GM23248 (cell line): ENCODE measurements around the gene ST6GALNAC3. TPM values are rescaled to one million over a fixed set of nuclear protein-coding genes. Genes with fewer than 3 reads are reported as not detected.

Source experiments
- DNase-seq: peaks from one replicate; pipeline ENCODE4 v3.0.0-alpha.2; 2015
- H2AFZ ChIP-seq: fragments of 200-600 bp; sonication (generic); 2 replicates; pipeline ENCODE4 v1.6.1; 2016; ENCODE audit warnings: antibody characterized with exemption
- H3F3A ChIP-seq: fragments of 200-600 bp; sonication (generic); 2 replicates; pipeline ENCODE4 v1.6.1; 2016; ENCODE audit warnings: mild to moderate bottlenecking, antibody characterized with exemption, mixed run types; ENCODE audit not compliant: insufficient read depth
- H3K27ac ChIP-seq: fragments of 200-600 bp; sonication (generic); 2 replicates; pipeline ENCODE4 v1.5.1; 2016; ENCODE audit warnings: mild to moderate bottlenecking
- H3K27me3 ChIP-seq: fragments of 200-600 bp; sonication (generic); replicated peaks from 2 replicates; pipeline ENCODE4 v1.6.1; 2016; ENCODE audit warnings: mild to moderate bottlenecking; ENCODE audit not compliant: insufficient read depth
- H3K36me3 ChIP-seq: fragments of 200-600 bp; sonication (generic); 2 replicates; pipeline ENCODE4 v1.6.1; 2016; ENCODE audit warnings: low read depth, mild to moderate bottlenecking
- H3K4me1 ChIP-seq: fragments of 200-600 bp; sonication (generic); 2 replicates; pipeline ENCODE4 v1.6.1; 2016; ENCODE audit warnings: mild to moderate bottlenecking; ENCODE audit not compliant: insufficient read depth
- H3K4me2 ChIP-seq: fragments of 200-600 bp; sonication (generic); one replicate; pipeline ENCODE4 v1.6.1; 2016; ENCODE audit warnings: mild to moderate bottlenecking; ENCODE audit not compliant: unreplicated experiment
- H3K4me3 ChIP-seq: fragments of 200-600 bp; sonication (generic); 2 replicates; pipeline ENCODE4 v1.5.1; 2016; ENCODE audit warnings: mild to moderate bottlenecking
- H3K79me2 ChIP-seq: fragments of 200-600 bp; sonication (generic); 2 replicates; pipeline ENCODE4 v1.6.1; 2016; ENCODE audit warnings: mild to moderate bottlenecking; ENCODE audit not compliant: insufficient read depth
- H3K9ac ChIP-seq: fragments of 200-600 bp; sonication (generic); 2 replicates; pipeline ENCODE4 v1.6.1; 2016; ENCODE audit warnings: mild to moderate bottlenecking
- H3K9me2 ChIP-seq: fragments of 200-600 bp; sonication (generic); 2 replicates; pipeline ENCODE4 v1.6.1; 2016; ENCODE audit warnings: mixed run types, mild to moderate bottlenecking, moderate library complexity; ENCODE audit not compliant: insufficient read depth
- H3K9me3 ChIP-seq: fragments of 200-600 bp; sonication (generic); one replicate; pipeline ENCODE4 v1.6.1; 2017; ENCODE audit warnings: low read depth
- H4K20me1 ChIP-seq: fragments of 200-600 bp; sonication (generic); 2 replicates; pipeline ENCODE4 v1.6.0; 2016; ENCODE audit not compliant: insufficient read depth
- EZH2 ChIP-seq: fragments of 200-600 bp; sonication (generic); IDR thresholded peaks from 2 replicates; pipeline ENCODE4 v1.6.1; 2018; ENCODE audit warnings: antibody characterized with exemption, mild to moderate bottlenecking; ENCODE audit not compliant: insufficient read depth, poor library complexity, severe bottlenecking
- EZH2phosphoT487 ChIP-seq: fragments of 200-600 bp; sonication (generic); IDR thresholded peaks from 2 replicates; pipeline ENCODE4 v1.6.1; 2018; ENCODE audit warnings: antibody characterized with exemption, moderate library complexity, mild to moderate bottlenecking, low read depth; ENCODE audit not compliant: insufficient read depth
- WGBS, 2 experiments: methylation state at CpG; one replicate each; pipeline ENCODE4 v1.1.6; 2015 to 2017; ENCODE audit warnings: low lambda C conversion rate in 2 of 2, low coverage in 1 of 2; ENCODE audit errors: missing lambda C conversion rate in 2 of 2; 5-methylcytosine and 5-hydroxymethylcytosine counted together
- in situ Hi-C: fragments of 300-500 bp; cut with MboI; formaldehyde crosslinking; loops from 2 replicates; pipeline ENCODE4 v1.15.0; 2020
- polyA plus RNA-seq: library from polyadenylated mRNA; unstranded; fragments of >200 nt; fragmentation: Nextera tagmentation; extraction: Ambion mirVana; gene quantifications from 2 replicates; pipeline ENCODE4 v1.2.1, GENCODE V29; 2016
- total RNA-seq: library from RNA; depleted of rRNA; stranded (reverse); fragments of >200 nt; shearing (Covaris generic); gene quantifications from 2 replicates; pipeline ENCODE4 v1.2.3, GENCODE V29; 2014

ST6GALNAC3 gene
- total and polyA plus RNA-seq, 2 experiments from 2014 or later: not detected

DNA sequence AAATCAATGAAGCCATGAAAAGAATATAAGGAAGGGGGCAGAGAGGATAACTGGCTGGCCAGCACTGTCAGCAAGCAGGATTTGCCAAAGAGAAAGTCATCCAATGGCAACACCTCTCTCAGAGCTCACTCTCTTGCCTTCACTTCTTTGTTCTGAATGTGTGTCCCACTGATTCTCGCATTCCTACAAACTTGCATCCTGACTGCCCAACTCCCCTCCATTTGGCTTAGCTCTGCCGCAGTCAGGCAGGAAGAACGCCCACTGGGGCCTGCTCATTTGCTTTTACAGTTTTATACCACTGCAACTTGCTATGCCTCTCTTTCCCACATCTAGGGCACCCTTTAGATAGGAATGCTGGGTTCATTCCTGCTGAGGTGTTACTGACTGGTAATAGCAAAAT lies 428.6 kb downstream of the ST6GALNAC3 start:
- H3K4me1 ChIP-seq: 0 out of 2 replicates have a peak, but pooled peaks cover 5% of the 10 kb centered on the region
- no peaks in the 10 kb centered on the region for H3F3A ChIP-seq
- H3K4me2 ChIP-seq: no peak overlapping the region
- no peaks in the 10 kb centered on the region for H3K9me2 ChIP-seq
- no peak overlapping the region for H3K4me3 ChIP-seq
- no peaks in the 10 kb centered on the region for H3K9me3 ChIP-seq
- DNase-seq: no peak
- no peak for TF ChIP-seq EZH2
- TF ChIP-seq EZH2phosphoT487: no peak
- no peak overlapping the region for H3K9ac ChIP-seq
- WGBS, 2 experiments: 86 to 88% methylated on average over 3 of the region's 3 CpGs
- no peak overlapping the region for H2AFZ ChIP-seq
- in situ Hi-C loops: no loop called here
- no peak overlapping the region for H3K27ac ChIP-seq
- H4K20me1 ChIP-seq: no peaks in the 10 kb centered on the region
- H3K36me3 ChIP-seq: no peaks in the 10 kb centered on the region
- no peaks in the 10 kb centered on the region for H3K79me2 ChIP-seq
- no peaks in the 10 kb centered on the region for H3K27me3 ChIP-seq

DNA sequence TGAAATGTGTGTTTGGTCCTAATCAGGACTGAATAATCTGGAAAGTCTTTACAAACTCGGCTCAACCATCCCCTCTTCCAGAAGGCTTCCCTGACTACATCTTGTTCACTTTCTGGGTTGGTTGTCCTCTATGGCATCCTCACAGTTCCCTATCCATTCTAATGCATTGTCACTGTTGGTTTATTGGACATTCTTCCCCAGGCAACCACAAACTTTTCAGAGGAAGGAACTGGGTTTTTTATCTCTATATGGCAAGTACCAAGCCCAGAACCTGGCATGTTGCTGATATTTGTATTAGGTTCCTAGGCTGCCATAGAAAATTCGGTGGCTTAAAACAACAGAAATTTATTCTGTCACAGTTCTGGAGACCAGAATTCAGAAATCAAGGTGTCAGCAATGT lies 429.2 kb downstream of the ST6GALNAC3 start:
- Histone ChIP-seq H3K79me2 (no peaks in the 10 kb centered on the region), H3K4me2 (no peak overlapping the region), H4K20me1 (no peaks in the 10 kb centered on the region), H3K9me3 (no peaks in the 10 kb centered on the region), H3K9ac (no peak overlapping the region), H3K36me3 (no peaks in the 10 kb centered on the region), H3F3A (no peaks in the 10 kb centered on the region), H2AFZ (no peak overlapping the region), H3K4me3 (no peak overlapping the region), H3K4me1 (0 out of 2 replicates have a peak, but pooled peaks cover 5% of the 10 kb centered on the region), H3K9me2 (no peaks in the 10 kb centered on the region), H3K27ac (no peak overlapping the region), H3K27me3 (no peaks in the 10 kb centered on the region)
- TF ChIP-seq EZH2phosphoT487 (no peak), EZH2 (no peak)
- 63 to 74% methylated on average over 2 of the region's 2 CpGs for WGBS, 2 experiments
- no peak for DNase-seq
- in situ Hi-C loops: no loop called here

DNA sequence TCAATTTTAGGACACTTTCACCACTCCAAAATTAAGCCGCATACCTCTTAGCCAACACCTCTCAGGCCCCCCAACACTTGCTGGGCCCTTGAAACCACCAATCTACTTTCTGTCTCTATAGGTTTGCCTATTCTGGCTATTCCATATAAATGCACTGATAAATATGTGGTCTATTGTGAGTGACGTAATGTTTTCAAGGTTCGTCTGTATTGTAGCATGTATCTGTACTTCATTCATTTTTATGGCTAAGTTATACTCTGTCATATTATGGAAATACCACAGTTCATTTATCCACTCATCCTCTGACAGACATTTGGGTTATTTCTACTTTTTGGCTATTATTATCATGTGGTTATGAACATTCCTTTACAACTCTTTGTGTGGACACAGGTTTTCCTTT lies 432.8 kb downstream of the ST6GALNAC3 start:
- H3K27me3 ChIP-seq: no peaks in the 10 kb centered on the region
- H3K9ac ChIP-seq: no peak overlapping the region
- no peak overlapping the region for H2AFZ ChIP-seq
- no peaks in the 10 kb centered on the region for H4K20me1 ChIP-seq
- no peaks in the 10 kb centered on the region for H3K9me2 ChIP-seq
- H3F3A ChIP-seq: no peaks in the 10 kb centered on the region
- no peak for DNase-seq
- no peak for TF ChIP-seq EZH2phosphoT487
- TF ChIP-seq EZH2: no peak
- H3K9me3 ChIP-seq: no peaks in the 10 kb centered on the region
- in situ Hi-C loops: no loop called here
- H3K27ac ChIP-seq: no peak overlapping the region
- 74 to 81% methylated on average over 3 of the region's 3 CpGs for WGBS, 2 experiments
- H3K4me1 ChIP-seq: no peaks in the 10 kb centered on the region
- no peak overlapping the region for H3K4me2 ChIP-seq
- no peak overlapping the region for H3K4me3 ChIP-seq
- H3K36me3 ChIP-seq: no peaks in the 10 kb centered on the region
- no peaks in the 10 kb centered on the region for H3K79me2 ChIP-seq

DNA sequence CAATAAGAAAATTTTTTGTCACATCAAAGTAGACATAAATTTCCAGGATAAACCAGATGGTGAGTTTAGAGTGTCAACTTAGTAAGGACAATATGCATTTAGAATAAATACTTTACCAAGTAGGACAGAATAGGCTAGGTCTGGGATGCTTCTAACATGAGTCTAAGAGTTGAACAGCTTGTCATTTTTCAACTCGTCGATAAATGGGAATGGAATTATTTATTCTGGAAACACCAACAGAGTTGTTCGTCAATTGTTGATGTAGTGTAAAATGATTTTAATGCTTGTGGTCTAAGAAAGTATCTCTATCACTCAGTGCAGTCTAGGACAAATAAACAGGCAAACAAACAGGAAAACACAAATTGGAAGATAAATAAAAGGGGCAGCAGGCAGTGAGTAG lies 434.3 kb downstream of the ST6GALNAC3 start:
- H2AFZ ChIP-seq: no peak overlapping the region
- no peaks in the 10 kb centered on the region for H3K27me3 ChIP-seq
- in situ Hi-C loops: no loop called here
- H4K20me1 ChIP-seq: no peaks in the 10 kb centered on the region
- no peak for DNase-seq
- H3K9me3 ChIP-seq: no peaks in the 10 kb centered on the region
- H3K4me1 ChIP-seq: no peaks in the 10 kb centered on the region
- H3K27ac ChIP-seq: no peak overlapping the region
- TF ChIP-seq EZH2phosphoT487 (no peak), EZH2 (no peak)
- no peaks in the 10 kb centered on the region for H3K9me2 ChIP-seq
- H3K36me3 ChIP-seq: no peaks in the 10 kb centered on the region
- no peaks in the 10 kb centered on the region for H3F3A ChIP-seq
- WGBS, 2 experiments: 87 to 91% methylated on average over 3 of the region's 3 CpGs
- H3K4me2 ChIP-seq: no peak overlapping the region
- no peak overlapping the region for H3K4me3 ChIP-seq
- no peak overlapping the region for H3K9ac ChIP-seq
- H3K79me2 ChIP-seq: no peaks in the 10 kb centered on the region
